ENCODE measurements around the gene SLC25A25.
"Not testable (repeated sequence)": the region's sequence is repeated elsewhere in the genome, so short reads cannot be mapped to it uniquely, and the experiment has no call there.

The SLC25A25 gene

GRCh38 chr9:128067645-128068385 lies at the start of gene SLC25A25:
Gene SLC25A25 (plus strand): TSS chr9:128068232. CDS start chr9:128068320, 88 bp downstream.
- DNase-seq (ENCODE audit: low spot score) = peak; percentile 98

- DNase-seq (ENCODE audit: low spot score) = no peak
Observed at GRCh38 chr9:128020692-128021091, 47.3 kb upstream of the SLC25A25 start.

GRCh38 chr9:128021098-128021497 lies 46.9 kb upstream of the SLC25A25 start:
- DNase-seq (ENCODE audit: low spot score) = no peak

- peak; percentile 47 for DNase-seq (ENCODE audit: low spot score)
Observed at GRCh38 chr9:128022886-128023285, 45.1 kb upstream of the SLC25A25 start.

GRCh38 chr9:128023671-128024070 lies 44.4 kb upstream of the SLC25A25 start:
- DNase-seq (ENCODE audit: low spot score) = not testable (repeated sequence)

GRCh38 chr9:128024761-128025308 lies 43.2 kb upstream of the SLC25A25 start:
- DNase-seq (ENCODE audit: low spot score) = no peak

GRCh38 chr9:128025736-128026135 lies 42.3 kb upstream of the SLC25A25 start:
- DNase-seq (ENCODE audit: low spot score) = no peak

- no peak for DNase-seq (ENCODE audit: low spot score)
Observed at GRCh38 chr9:128026255-128026772, 41.7 kb upstream of the SLC25A25 start.

GRCh38 chr9:128026773-128027541 lies 41.1 kb upstream of the SLC25A25 start:
- no peak for DNase-seq (ENCODE audit: low spot score)

- DNase-seq (ENCODE audit: low spot score) = no peak
Observed at GRCh38 chr9:128027705-128028104, 40.3 kb upstream of the SLC25A25 start.

- no peak for DNase-seq (ENCODE audit: low spot score)
Observed at GRCh38 chr9:128033609-128034008, 34.4 kb upstream of the SLC25A25 start.

GRCh38 chr9:128034821-128035652 lies 33.0 kb upstream of the SLC25A25 start:
- DNase-seq (ENCODE audit: low spot score) = peak; percentile 92

GRCh38 chr9:128036522-128036921 lies 31.5 kb upstream of the SLC25A25 start:
- not testable (repeated sequence) for DNase-seq (ENCODE audit: low spot score)

- not testable (repeated sequence) for DNase-seq (ENCODE audit: low spot score)
Observed at GRCh38 chr9:128040783-128041182, 27.2 kb upstream of the SLC25A25 start.

GRCh38 chr9:128042043-128042442 lies 26.0 kb upstream of the SLC25A25 start:
- DNase-seq (ENCODE audit: low spot score) = no peak

GRCh38 chr9:128043467-128043868 lies 24.6 kb upstream of the SLC25A25 start:
- no peak for DNase-seq (ENCODE audit: low spot score)

- DNase-seq (ENCODE audit: low spot score) = not testable (repeated sequence)
Observed at GRCh38 chr9:128045409-128045808, 22.6 kb upstream of the SLC25A25 start.

- no peak for DNase-seq (ENCODE audit: low spot score)
Observed at GRCh38 chr9:128045831-128046230, 22.2 kb upstream of the SLC25A25 start.

GRCh38 chr9:128047231-128047630 lies 20.8 kb upstream of the SLC25A25 start:
- DNase-seq (ENCODE audit: low spot score) = no peak

GRCh38 chr9:128048663-128049062 lies 19.4 kb upstream of the SLC25A25 start:
- no peak for DNase-seq (ENCODE audit: low spot score)

GRCh38 chr9:128049843-128050242 lies 18.2 kb upstream of the SLC25A25 start:
- no peak for DNase-seq (ENCODE audit: low spot score)
